Measurements from ENCODE around the gene PHF23.

PHF23 gene

DNA sequence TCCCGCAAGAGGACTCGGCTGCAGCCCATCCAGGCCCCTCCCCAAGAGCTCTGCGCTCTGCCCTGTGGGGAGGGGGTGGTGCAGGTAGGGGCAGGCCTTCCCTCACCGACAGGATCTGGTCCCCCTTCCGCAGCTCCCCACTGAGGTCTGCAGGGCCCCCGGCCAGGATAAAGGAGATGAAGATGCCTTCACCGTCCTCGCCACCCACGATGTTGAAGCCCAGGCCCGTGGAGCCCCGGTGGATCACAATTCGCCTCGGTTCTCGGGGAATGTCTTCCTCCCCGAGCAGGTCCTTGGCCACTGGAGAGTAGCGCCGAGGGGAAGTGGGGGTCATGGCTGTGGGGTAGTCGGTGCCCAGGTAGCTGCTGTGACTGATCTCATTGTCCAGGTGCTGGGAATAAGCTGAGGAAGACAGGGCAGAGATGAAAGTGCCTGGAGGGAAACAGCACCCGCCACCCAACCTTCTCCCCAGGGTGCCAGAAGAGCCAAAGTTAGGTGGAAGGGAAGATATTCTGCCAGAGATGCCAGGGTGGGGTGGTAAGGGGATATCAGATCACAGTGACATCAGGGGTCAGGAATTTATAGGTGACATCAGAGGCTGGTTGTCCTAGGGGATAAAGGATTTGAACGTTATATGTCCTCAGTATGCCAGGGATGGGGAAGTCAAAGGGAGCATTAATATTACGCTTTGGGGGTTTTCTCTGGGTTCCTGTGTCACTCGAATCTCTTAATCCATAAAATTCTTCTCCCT, 42.4 kb downstream of the PHF23 start:
- no peak for DNase-seq

DNA sequence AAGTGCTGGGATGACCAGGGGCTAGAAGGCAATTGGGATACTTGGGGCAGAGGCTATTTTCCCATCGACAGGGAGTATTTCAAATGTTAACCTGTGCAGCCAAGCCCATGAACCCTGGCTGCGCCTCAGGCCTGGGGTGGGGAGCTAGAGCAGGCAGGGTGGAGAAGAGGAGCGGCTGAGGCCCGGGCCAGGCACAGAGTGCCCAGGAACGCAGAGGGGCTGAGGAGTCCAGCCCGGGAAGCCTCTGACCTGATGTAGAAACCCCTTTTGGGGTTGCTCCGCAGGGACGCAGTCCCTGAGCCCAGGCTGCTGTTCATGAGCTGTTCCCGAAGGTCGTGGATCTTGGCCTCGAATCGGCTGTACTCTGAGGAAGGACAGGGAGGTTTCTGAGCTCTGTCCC, 43.3 kb downstream of the PHF23 start:
- no peak for DNase-seq

DNA sequence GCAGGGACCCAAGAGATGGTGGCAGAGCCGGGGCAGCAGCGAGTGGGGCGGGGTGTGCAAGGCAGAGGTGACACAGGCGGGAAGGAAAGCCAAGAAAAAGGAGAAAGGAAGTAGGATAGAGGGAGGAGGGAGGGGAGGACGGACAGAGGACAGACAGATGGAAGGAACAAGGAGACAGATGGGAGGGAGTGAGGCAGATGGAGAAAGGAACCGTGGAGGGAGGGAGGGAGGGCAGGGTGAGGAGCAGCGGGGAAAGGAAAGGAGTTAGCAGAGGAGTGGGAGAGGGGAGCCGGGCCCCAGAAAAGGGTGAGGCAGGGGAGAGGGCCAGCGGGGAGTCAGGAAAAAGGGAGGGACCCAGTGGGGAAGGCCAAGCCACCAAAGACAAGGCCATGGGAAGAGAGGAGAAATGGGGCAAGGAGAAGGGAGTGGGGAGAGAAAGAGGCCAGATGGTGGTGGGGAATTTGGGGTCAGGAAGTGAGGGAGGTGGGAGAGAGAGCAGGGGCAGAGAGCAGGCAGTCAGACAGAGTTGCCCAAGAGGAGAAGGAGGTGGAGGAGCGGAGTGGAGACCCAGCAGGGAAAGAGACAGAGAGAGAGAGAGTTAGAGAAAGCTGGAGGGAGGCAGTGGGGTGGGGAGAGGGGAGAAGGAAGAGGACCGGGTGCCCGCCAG, 46.9 kb downstream of the PHF23 start:
- DNase-seq, result no peak

DNA sequence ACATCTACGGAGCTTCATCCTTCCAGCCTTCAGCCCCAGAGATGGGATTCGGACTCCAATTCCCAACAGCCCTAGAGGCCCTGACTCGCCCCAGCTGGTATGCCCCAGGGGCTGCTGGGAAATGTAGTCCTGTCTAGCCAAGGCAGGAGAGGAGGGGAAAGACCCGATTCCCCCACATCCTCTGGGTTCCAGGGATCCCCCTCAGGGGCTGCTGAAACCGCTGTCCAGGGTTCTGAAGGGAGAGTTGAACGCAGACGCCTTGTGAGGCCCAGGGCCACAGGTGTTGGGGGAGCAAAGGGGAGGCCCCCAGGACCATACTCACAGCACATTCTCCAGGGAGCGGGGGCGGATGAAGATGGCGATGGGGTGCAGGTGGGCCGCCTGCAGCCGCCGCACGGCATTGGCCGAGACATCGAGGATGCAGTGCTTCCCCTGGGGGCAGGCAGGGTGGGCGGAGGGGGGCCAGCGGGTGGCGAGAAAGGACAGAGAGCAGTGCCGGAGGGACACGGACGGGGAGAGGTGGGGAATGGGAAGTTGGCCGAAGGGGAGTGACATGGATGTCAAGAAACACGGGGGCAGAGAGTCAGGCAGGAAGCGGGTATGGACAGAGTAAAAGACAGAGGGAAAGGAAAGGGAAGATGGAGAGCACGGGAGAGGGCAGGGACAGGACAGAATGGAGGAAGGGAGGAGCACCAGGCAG, 47.5 kb downstream of the PHF23 start:
- DNase-seq, result no peak

DNA sequence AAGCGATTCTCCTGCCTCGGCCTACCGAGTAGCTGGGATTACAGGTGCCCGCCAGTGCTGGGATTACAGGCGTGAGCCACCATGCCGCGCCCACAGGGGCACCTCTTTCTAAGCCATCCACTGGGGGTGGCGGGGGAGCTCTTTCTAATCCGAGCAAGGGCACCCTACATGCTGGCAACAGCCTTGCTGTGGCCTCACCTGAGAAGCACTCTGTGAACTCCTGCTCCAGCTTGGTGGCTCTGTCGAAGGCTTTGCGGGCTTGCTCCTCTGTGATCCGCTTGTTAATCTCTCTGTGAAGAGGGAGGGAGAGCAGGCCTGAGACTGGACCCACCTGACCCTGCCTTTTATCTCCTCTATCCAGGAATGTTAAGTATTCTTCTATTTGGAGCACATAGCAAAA, 48.2 kb downstream of the PHF23 start:
- DNase-seq, result no peak

DNA sequence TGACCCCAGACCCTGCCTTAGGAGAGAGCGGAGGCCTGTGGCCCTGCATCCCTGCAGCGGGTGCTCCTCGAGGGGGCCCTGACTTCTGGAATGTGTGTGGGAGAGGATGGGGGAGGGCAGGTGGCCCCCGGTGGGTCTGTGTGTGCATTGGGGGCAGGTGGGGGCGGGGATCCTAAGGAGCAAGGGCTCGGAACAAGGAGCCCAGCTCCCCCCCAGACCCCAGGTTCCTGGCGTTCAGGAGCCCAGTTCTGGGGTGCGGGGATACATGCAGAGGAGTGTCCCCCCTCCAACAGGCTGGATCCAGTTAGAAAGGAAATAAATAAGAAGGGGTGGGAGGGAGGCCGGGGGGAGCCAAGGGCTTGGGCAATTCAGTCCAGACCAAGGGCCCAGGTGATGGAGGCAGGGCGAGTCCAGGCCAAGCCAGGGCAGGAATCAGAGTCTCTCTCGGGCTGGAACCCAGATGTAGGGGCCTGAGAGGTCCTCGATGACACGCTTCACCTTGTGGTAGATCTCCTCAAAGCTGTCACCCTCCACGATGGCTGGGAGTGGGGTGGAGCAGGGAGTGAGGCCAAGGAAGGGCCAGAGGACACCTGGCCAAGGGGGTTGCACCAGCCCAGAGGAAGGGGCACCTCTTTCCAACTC, 48.9 kb downstream of the PHF23 start:
- no peak for DNase-seq

DNA sequence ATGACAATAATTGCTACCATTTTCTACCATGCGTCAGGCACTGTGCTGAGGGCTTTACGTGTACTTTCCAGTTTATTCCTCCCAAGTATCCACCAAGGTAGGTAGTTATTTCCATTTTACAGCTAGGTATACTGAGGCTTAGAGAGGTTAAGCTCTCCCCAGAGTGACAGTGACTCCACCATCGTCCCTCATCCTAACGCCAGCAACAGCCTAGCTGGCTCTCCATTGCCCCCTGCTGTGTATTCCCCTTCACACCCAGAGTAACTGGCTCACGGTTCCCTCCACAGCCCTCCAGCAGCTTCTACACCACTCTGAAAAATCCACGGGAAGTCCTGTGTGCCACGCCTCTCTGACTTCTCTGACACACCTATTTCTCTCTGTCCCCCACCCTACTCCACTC, 53.0 kb downstream of the PHF23 start:
- DNase-seq, result no peak

Measured in activated CD4-positive, alpha-beta T cell treated with anti-CD3 and anti-CD28 coated beads, Interleukin-2, amount 50 U/mL, for 1 hour (primary cell).